HEK293T (cell line): ENCODE measurements around the gene KBTBD7.

Source experiments
- CTCF ChIA-PET: fragments of 350-600 bp; formaldehyde crosslinking; extraction: SDS; loops from one replicate; lab custom pipeline; 2021; ENCODE audit warnings: antibody characterized with exemption, inconsistent platforms; lab: Yijun Ruan, JAX
- POLR2A ChIA-PET: fragments of 350-600 bp; formaldehyde crosslinking; extraction: SDS; loops from one replicate; lab custom pipeline; 2020; ENCODE audit warnings: antibody characterized with exemption, inconsistent platforms; lab: Yijun Ruan, JAX
- DNase-seq: peaks from one replicate; pipeline ENCODE4 v3.0.0; 2012; ENCODE audit warnings: mixed read lengths; ENCODE audit errors: extremely low spot score
- ARNT ChIP-seq: fragments of 450-650 bp; IDR thresholded peaks from 2 replicates; pipeline ENCODE4 v1.6.1; 2017; ENCODE audit warnings: mild to moderate bottlenecking
- BHLHE40 ChIP-seq: fragments of 450-650 bp; IDR thresholded peaks from 2 replicates; pipeline ENCODE4 v1.6.1; 2016; ENCODE audit warnings: mild to moderate bottlenecking, moderate library complexity, borderline replicate concordance
- CTBP1 ChIP-seq: fragments of 450-650 bp; IDR thresholded peaks from 2 replicates; pipeline ENCODE4 v1.6.1; 2016; ENCODE audit warnings: borderline replicate concordance
- ELF4 ChIP-seq: fragments of 450-650 bp; IDR thresholded peaks from 2 replicates; pipeline ENCODE4 v1.6.1; 2017; ENCODE audit warnings: antibody characterized with exemption
- FOXA1 ChIP-seq: fragments of 450-650 bp; IDR thresholded peaks from 2 replicates; pipeline ENCODE4 v1.6.1; 2016; ENCODE audit warnings: mild to moderate bottlenecking
- FOXK2 ChIP-seq: fragments of 450-650 bp; IDR thresholded peaks from 2 replicates; pipeline ENCODE4 v1.6.1; 2016; ENCODE audit warnings: mild to moderate bottlenecking
- FOXM1 ChIP-seq: fragments of 450-650 bp; IDR thresholded peaks from 2 replicates; pipeline ENCODE4 v1.6.1; 2017; ENCODE audit warnings: mild to moderate bottlenecking, borderline replicate concordance
- HDGF ChIP-seq: fragments of 450-650 bp; IDR thresholded peaks from 2 replicates; pipeline ENCODE4 v1.6.1; 2017; ENCODE audit warnings: antibody characterized with exemption, borderline replicate concordance
- L3MBTL2 ChIP-seq: fragments of 450-650 bp; conservative IDR thresholded peaks from 2 replicates; pipeline ENCODE4 v1.6.1; 2016; ENCODE audit warnings: mild to moderate bottlenecking
- LEF1 ChIP-seq: fragments of 450-650 bp; IDR thresholded peaks from 2 replicates; pipeline ENCODE4 v1.6.1; 2017; ENCODE audit warnings: mild to moderate bottlenecking, borderline replicate concordance
- NFRKB ChIP-seq: fragments of 450-650 bp; IDR thresholded peaks from 2 replicates; pipeline ENCODE4 v1.6.1; 2016; ENCODE audit warnings: mild to moderate bottlenecking, moderate library complexity
- SP1 ChIP-seq: fragments of 450-650 bp; IDR thresholded peaks from 2 replicates; pipeline ENCODE4 v1.6.1; 2017
- SUZ12 ChIP-seq: fragments of 450-650 bp; IDR thresholded peaks from 2 replicates; pipeline ENCODE4 v1.6.1; 2016; ENCODE audit warnings: mild to moderate bottlenecking
- TARDBP ChIP-seq: fragments of 450-650 bp; IDR thresholded peaks from 2 replicates; pipeline ENCODE4 v1.6.1; 2016
- ZNF384 ChIP-seq: fragments of 450-650 bp; IDR thresholded peaks from 2 replicates; pipeline ENCODE4 v1.6.1; 2016
- TF ChIP-seq, protein P1 (sequence below): fragments of 450-650 bp; IDR thresholded peaks from 2 replicates; pipeline ENCODE4 v1.6.1; 2016

Gene KBTBD7

GRCh38 chr13:41213316-41213715, 18.9 kb upstream of the KBTBD7 start:
- no peak for TF ChIP-seq TARDBP
- no peak for TF ChIP-seq SP1
- TF ChIP-seq HDGF, result no peak
- TF ChIP-seq L3MBTL2, result no peak
- TF ChIP-seq NFRKB, result no peak
- no peak for TF ChIP-seq FOXM1
- no peak for TF ChIP-seq FOXA1
- TF ChIP-seq ELF4, result no peak
- TF ChIP-seq LEF1, result no peak
- TF ChIP-seq CTBP1, result no peak
- ChIA-PET POLR2A (no interaction called here), CTCF (no interaction called here)
- DNase-seq, result no peak

- DNase-seq, result no peak
- POLR2A ChIA-PET, result no interaction called here
- TF ChIP-seq ARNT (no peak), FOXK2 (no peak)
- CTCF ChIA-PET, result no interaction called here
Measured at GRCh38 chr13:41212881-41213280, 18.5 kb upstream of the KBTBD7 start.

DNA sequence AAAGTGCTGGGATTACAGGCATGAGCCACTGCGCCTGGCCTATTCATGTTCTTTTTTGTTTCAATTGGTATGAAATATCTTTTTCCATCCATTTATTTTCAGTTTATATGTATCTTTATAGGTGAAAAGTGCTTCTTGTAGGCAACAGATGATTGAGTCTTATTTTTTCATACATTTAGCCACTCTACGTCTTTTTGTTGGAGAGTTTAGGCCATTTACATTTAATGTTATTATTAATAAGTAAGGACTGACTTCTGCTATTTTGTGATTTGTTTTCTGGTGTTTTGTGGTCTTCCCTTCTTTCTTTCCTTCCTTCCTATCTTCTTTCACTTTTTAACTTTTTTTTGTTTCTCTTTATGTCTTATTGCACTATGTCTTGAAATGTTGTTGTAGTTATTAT, 16.7 kb upstream of the KBTBD7 start:
- CTCF ChIA-PET, result no interaction called here
- DNase-seq, result no peak
- POLR2A ChIA-PET, result no interaction called here
- TF ChIP-seq SP1, result no peak
- TF ChIP-seq CTBP1, result no peak
- TF ChIP-seq HDGF, result no peak
- TF ChIP-seq TARDBP, result no peak

DNA sequence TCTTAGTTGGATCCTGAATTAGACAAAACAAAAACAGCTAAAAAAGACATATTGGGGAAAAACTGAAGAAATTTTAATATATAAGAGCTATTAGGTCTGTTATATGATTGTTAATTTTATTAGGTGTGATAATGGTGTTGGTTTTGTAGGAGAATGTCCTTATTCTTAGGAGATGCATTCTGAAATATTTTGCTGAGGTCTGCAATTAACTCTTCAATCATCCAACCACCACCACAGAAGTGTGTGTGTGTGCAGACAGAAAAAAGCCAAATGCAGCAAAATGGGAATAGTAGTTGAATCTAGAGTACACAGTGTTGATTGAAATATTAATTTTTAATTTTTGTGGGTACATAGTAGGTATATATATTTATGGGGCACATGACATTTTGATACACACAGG, 12.1 kb upstream of the KBTBD7 start:
- TF ChIP-seq L3MBTL2, result no peak
- no peak for TF ChIP-seq SP1
- TF ChIP-seq ZNF384, result no peak
- no peak for TF ChIP-seq LEF1
- no peak for TF ChIP-seq TARDBP
- TF ChIP-seq, protein P1, sequence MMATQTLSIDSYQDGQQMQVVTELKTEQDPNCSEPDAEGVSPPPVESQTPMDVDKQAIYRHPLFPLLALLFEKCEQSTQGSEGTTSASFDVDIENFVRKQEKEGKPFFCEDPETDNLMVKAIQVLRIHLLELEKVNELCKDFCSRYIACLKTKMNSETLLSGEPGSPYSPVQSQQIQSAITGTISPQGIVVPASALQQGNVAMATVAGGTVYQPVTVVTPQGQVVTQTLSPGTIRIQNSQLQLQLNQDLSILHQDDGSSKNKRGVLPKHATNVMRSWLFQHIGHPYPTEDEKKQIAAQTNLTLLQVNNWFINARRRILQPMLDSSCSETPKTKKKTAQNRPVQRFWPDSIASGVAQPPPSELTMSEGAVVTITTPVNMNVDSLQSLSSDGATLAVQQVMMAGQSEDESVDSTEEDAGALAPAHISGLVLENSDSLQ, result no peak
- TF ChIP-seq HDGF, result no peak
- TF ChIP-seq FOXK2, result no peak
- no peak for TF ChIP-seq NFRKB
- TF ChIP-seq FOXM1, result no peak
- no peak for TF ChIP-seq BHLHE40
- TF ChIP-seq FOXA1, result no peak
- no peak for TF ChIP-seq ARNT
- TF ChIP-seq CTBP1, result no peak
- ChIA-PET CTCF (no interaction called here), POLR2A (no interaction called here)
- DNase-seq, result no peak

- no peak for DNase-seq
- no peak for TF ChIP-seq TARDBP
- no peak for TF ChIP-seq ELF4
- no peak for TF ChIP-seq L3MBTL2
- TF ChIP-seq NFRKB, result no peak
- TF ChIP-seq SP1, result no peak
- TF ChIP-seq ZNF384, result no peak
- TF ChIP-seq FOXA1, result no peak
- TF ChIP-seq LEF1, result no peak
- TF ChIP-seq FOXK2, result no peak
- no peak for TF ChIP-seq CTBP1
- no peak for TF ChIP-seq BHLHE40
- TF ChIP-seq, protein P1, result no peak
- ChIA-PET CTCF (interaction anchor here (0.7 kb wide), 1 partner anchor 640 kb away, joined by 3 read pairs; no protein-coding TSS in a partner anchor), POLR2A (interaction anchor here (0.8 kb wide), 1 partner anchor 144 kb away, joined by 3 read pairs; no protein-coding TSS in a partner anchor)
Measured at GRCh38 chr13:41203810-41204209, 9.4 kb upstream of the KBTBD7 start.

DNA sequence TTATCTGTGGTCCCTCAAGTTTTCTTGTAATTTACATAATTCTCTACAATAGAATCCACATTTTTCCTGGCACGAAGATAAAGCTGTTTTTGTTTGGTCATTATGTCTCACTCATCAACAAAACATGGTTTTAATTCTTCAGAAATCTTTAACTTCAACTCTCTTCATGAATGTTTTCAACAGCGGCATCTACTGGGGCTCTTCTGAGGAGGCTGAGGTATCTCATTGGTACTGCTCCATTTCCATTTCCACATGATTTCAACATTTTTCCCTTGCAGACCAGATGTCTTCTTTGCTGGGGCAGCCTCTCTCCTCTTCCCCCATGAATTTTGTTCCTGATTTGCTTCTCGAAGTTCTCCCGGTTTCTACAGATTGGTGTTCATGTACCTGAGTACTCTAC, 5.8 kb upstream of the KBTBD7 start:
- DNase-seq, result no peak
- TF ChIP-seq L3MBTL2 (no peak), SP1 (no peak), ELF4 (no peak), SUZ12 (no peak), CTBP1 (no peak), TARDBP (no peak), ARNT (no peak)
- CTCF ChIA-PET, result no interaction called here
- POLR2A ChIA-PET, result no interaction called here

DNA sequence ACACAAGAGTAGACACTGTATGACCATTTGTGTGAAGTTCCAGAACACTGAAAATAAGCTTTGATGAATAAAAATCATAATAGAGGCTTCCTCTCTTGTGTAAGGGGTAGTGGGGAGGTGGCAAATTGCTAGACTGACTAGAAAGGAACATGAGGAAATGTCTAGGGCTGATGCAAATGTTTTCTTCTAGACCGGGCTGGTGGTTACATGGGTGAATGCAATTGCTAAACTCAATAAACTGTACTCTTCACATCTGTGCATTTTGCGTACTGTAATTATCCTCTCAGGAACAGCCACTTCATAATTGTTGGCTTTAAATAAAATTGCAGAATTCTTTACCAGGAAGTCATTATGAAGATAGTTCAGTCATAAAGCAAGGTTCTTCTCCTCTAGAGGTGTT, 5.2 kb upstream of the KBTBD7 start:
- TF ChIP-seq FOXA1 (no peak), FOXM1 (no peak), ZNF384 (no peak), SUZ12 (no peak), TARDBP (no peak), CTBP1 (no peak), LEF1 (no peak), ELF4 (no peak), FOXK2 (no peak), HDGF (no peak), BHLHE40 (no peak), NFRKB (no peak), L3MBTL2 (no peak), ARNT (no peak)
- TF ChIP-seq, protein P1, result no peak
- CTCF ChIA-PET, result no interaction called here
- POLR2A ChIA-PET, result no interaction called here
- DNase-seq, result no peak
